GM20000 (cell line): Measurements from ENCODE around the gene AMMECR1L.
"Not testable (repeated sequence)": the region's sequence is repeated elsewhere in the genome, so short reads cannot be mapped to it uniquely, and the experiment has no call there.

Source experiments
- DNase-seq: peaks from one replicate; pipeline ENCODE4 v3.0.0; 2012; ENCODE audit warnings: low spot score
- CTCF ChIP-seq: IDR thresholded peaks from 2 replicates; pipeline ENCODE4 v1.5.1; 2012; ENCODE audit warnings: mild to moderate bottlenecking, control low read depth; ENCODE audit errors: extremely low read depth, missing control alignments

AMMECR1L gene

DNA sequence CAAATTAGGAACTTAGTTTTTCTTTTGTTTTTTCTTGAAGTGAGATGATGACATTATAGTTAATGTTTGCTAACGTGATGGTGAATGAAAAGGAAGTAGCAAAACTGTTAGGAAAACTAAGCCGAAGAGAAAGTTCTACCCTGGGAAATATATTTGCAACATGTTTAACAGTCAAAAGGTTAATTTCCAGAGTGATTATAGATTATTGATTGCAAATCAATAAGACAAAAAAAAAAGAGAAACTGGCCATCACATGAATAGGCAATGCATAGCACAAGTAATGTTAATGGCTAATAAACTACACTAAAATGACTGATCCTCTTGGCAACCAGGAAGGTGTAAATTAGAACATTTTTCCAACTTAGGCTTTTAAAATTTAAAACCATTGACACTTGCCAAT, 26.0 kb upstream of the AMMECR1L start:
- DNase-seq, result no peak
- TF ChIP-seq CTCF, result no peak

DNA sequence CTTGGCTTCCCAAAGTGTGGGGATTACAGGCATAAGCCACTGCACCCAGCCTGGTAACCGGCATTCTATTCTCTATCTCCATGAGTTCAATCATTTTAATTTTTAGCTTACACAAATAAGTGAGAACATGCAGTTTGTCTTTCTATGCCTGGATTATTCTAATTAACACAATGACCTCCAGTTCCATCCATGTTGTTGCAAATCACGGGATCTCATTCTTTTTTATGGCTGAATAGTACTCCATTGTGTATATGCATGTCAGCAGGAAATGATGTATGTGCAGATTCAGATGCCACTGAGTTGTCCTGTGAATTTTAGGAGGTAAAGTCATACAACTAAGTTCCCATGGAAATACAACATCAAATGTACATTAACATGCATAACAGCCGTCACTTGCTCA, 24.7 kb upstream of the AMMECR1L start:
- DNase-seq, result no peak
- TF ChIP-seq CTCF, result no peak

- no peak for DNase-seq
- no peak for TF ChIP-seq CTCF
Measured at GRCh38 chr2:127909019-127909418, 23.3 kb upstream of the AMMECR1L start.

- not testable (repeated sequence) for DNase-seq
Measured at GRCh38 chr2:127907733-127908400, 22.1 kb upstream of the AMMECR1L start.

DNA sequence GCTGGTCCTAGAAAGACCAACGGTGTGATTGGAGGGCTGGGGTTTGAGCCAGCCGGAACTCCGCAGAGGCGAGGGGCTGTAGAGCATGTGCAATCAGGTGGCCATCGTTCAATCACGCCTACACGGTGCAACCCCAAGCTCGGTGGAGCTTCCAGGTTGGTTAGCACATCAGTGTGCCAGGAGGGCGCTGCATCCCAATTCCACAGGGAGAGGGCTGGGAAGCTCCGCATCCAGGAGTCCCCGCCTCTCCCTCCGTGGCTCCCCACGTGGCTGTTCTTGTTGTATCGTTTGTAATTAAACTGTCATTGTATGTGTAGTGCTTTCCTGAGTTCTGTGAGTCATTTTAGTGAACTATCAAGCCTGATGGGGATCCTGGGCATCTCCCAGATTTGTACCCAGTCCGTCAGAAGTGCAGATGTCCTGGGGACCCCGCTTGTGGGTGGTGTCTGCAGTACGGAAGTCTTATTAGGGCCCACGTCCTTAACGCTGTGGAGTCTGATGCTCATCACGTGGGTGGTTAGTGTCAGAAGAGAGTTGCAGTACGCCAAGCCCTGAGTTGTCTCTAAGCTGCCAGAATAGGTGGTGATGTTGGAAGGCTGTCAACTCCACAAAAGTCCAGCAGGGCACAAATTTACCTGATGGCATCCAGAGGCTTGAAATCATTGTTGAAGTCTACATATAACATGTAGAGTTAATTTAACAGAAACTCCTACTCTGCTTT, 20.6 kb upstream of the AMMECR1L start:
- DNase-seq, result no peak
- TF ChIP-seq CTCF, result no peak

GRCh38 chr2:127901339-127902056, 15.7 kb upstream of the AMMECR1L start:
- TF ChIP-seq CTCF, result no peak

DNA sequence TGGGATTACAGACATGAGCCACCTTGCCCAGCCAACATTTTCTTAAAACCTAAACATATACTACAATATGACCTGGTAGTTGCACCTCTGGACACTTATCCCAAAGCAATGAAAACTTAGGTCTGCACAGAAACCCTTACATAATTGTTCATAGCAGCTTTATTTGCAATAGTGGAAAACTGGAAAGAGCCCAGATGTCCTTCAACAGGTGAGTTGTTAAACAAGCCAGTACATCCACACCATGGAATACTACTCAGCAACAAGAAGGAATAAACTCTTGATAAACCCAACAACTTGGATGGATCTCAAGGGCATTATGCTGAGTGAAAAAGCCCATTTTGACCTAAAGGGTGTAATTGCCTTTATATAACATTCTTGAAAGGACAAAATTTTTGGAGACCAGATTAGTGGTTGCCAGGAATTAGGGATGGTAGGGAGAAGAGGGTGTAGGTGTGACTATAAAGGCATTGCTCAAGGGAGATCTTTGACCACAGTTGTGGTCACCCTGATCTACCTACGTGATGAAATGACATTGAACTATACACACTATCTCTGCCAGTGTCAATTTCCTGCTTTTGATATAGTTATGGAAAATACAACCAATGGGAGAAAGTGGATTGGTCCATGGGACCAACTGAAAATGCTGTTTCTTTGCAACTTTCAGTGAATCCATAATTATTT, 11.9 kb upstream of the AMMECR1L start:
- no peak for DNase-seq
- TF ChIP-seq CTCF, result no peak

More at GRCh38 chr2:127901339-127902056, 15.7 kb upstream of the AMMECR1L start:
- no peak for DNase-seq
